OCI-LY1 (cell line): Measurements from ENCODE around the gene ABCC11.

Source experiments
- H2AFZ ChIP-seq: fragments of 200-600 bp; sonication (generic), shearing (Covaris generic); 2 replicates; pipeline ENCODE4 v1.6.0; 2014; ENCODE audit warnings: antibody characterized with exemption, mild to moderate bottlenecking, low read length
- H3F3A ChIP-seq: fragments of 200-600 bp; sonication (generic), shearing (Covaris generic); 2 replicates; pipeline ENCODE4 v1.6.0; 2014; ENCODE audit warnings: mild to moderate bottlenecking, antibody characterized with exemption, low read length, moderate library complexity; ENCODE audit not compliant: insufficient read depth
- H3K27ac ChIP-seq: fragments of 200-600 bp; sonication (generic); 2 replicates; pipeline ENCODE4 v1.5.1; 2014; ENCODE audit warnings: low read length, mixed run types, mild to moderate bottlenecking, low read depth; ENCODE audit not compliant: poor library complexity, severe bottlenecking
- H3K27me3 ChIP-seq: fragments of 200-600 bp; sonication (generic); 2 replicates; pipeline ENCODE4 v1.6.0; 2014; ENCODE audit warnings: antibody characterized with exemption, mild to moderate bottlenecking, low read length, moderate library complexity; ENCODE audit not compliant: insufficient read depth
- H3K36me3 ChIP-seq: fragments of 200-600 bp; sonication (generic); 2 replicates; pipeline ENCODE4 v1.6.1; 2014; ENCODE audit warnings: mild to moderate bottlenecking, antibody characterized with exemption, low read length, moderate library complexity, mixed read lengths; ENCODE audit not compliant: insufficient read depth
- H3K4me1 ChIP-seq: fragments of 200-600 bp; sonication (generic); 2 replicates; pipeline ENCODE4 v1.5.1; 2014; ENCODE audit warnings: mild to moderate bottlenecking, low read length, moderate library complexity; ENCODE audit not compliant: insufficient read depth, severe bottlenecking
- H3K4me2 ChIP-seq: fragments of 200-600 bp; sonication (generic), shearing (Covaris generic); 2 replicates; pipeline ENCODE4 v1.6.1; 2014; ENCODE audit warnings: low read length
- H3K4me3 ChIP-seq: fragments of 200-600 bp; sonication (generic); 2 replicates; pipeline ENCODE4 v1.5.1; 2014; ENCODE audit warnings: low read length, low read depth, mild to moderate bottlenecking, mixed read lengths; ENCODE audit not compliant: poor library complexity, severe bottlenecking
- H3K79me2 ChIP-seq: fragments of 200-600 bp; shearing (Covaris generic); 2 replicates; pipeline ENCODE4 v1.6.1; 2016; ENCODE audit warnings: mixed run types, low read length, mixed read lengths; ENCODE audit not compliant: insufficient read depth
- H3K9ac ChIP-seq: fragments of 200-600 bp; sonication (generic), shearing (Covaris generic); 2 replicates; pipeline ENCODE4 v1.6.1; 2014; ENCODE audit warnings: mild to moderate bottlenecking, low read length, mixed read lengths
- H3K9me2 ChIP-seq: fragments of 200-600 bp; sonication (generic), shearing (Covaris generic); 2 replicates; pipeline ENCODE4 v1.6.1; 2014; ENCODE audit warnings: low read depth, mild to moderate bottlenecking, low read length, mixed read lengths
- H3K9me3 ChIP-seq: fragments of 200-600 bp; shearing (Covaris generic); 2 replicates; pipeline ENCODE4 v1.6.1; 2014; ENCODE audit warnings: low read length, mixed read lengths
- H4K20me1 ChIP-seq: fragments of 200-600 bp; sonication (generic), shearing (Covaris generic); 2 replicates; pipeline ENCODE4 v1.6.0; 2016; ENCODE audit warnings: mild to moderate bottlenecking, low read length; ENCODE audit not compliant: insufficient read depth
- CTCF ChIP-seq: fragments of 200-600 bp; sonication (generic), shearing (Covaris generic); IDR thresholded peaks from 2 replicates; pipeline ENCODE4 v1.5.1; 2017; ENCODE audit warnings: mild to moderate bottlenecking, antibody characterized with exemption, low read length, moderate library complexity, mixed read lengths
- EZH2 ChIP-seq: fragments of 200-600 bp; sonication (generic), shearing (Covaris generic); IDR thresholded peaks from 2 replicates; pipeline ENCODE4 v1.8.0; 2017; ENCODE audit warnings: borderline replicate concordance, mixed run types, mild to moderate bottlenecking, antibody characterized with exemption, low read length, moderate library complexity, mixed read lengths

The ABCC11 gene

GRCh38 chr16:48203974-48204824 lies 43.1 kb downstream of the ABCC11 start:
- Histone ChIP-seq H3K9me2 (no peaks in the 10 kb centered on the region), H3K36me3 (no peaks in the 10 kb centered on the region), H3K79me2 (no peaks in the 10 kb centered on the region), H2AFZ (no peak overlapping the region), H4K20me1 (no peaks in the 10 kb centered on the region), H3K4me3 (no peak overlapping the region), H3K9ac (no peak overlapping the region), H3K4me2 (no peak overlapping the region), H3K27ac (no peak overlapping the region), H3F3A (no peaks in the 10 kb centered on the region), H3K9me3 (no peaks in the 10 kb centered on the region), H3K4me1 (no peaks in the 10 kb centered on the region), H3K27me3 (no peaks in the 10 kb centered on the region)
- no peak for TF ChIP-seq CTCF
- TF ChIP-seq EZH2 = no peak

GRCh38 chr16:48201515-48202201 lies 45.7 kb downstream of the ABCC11 start:
- TF ChIP-seq CTCF = no peak
- no peaks in the 10 kb centered on the region for H3K9me2 ChIP-seq
- no peak overlapping the region for H3K4me2 ChIP-seq
- H3K9me3 ChIP-seq = 0 out of 2 replicates have a peak, but pooled peaks cover 4% of the 10 kb centered on the region
- H3K36me3 ChIP-seq = no peaks in the 10 kb centered on the region
- H4K20me1 ChIP-seq = no peaks in the 10 kb centered on the region
- no peaks in the 10 kb centered on the region for H3F3A ChIP-seq
- no peaks in the 10 kb centered on the region for H3K4me1 ChIP-seq
- no peak overlapping the region for H3K9ac ChIP-seq
- no peaks in the 10 kb centered on the region for H3K79me2 ChIP-seq
- no peak overlapping the region for H3K27ac ChIP-seq
- H3K4me3 ChIP-seq = no peak overlapping the region
- no peak overlapping the region for H2AFZ ChIP-seq
- no peaks in the 10 kb centered on the region for H3K27me3 ChIP-seq

GRCh38 chr16:48197294-48197693 lies 50.0 kb downstream of the ABCC11 start:
- Histone ChIP-seq H3K9ac (no peak overlapping the region), H3K36me3 (no peaks in the 10 kb centered on the region), H3K9me2 (no peaks in the 10 kb centered on the region), H3K79me2 (no peaks in the 10 kb centered on the region), H3K27me3 (no peaks in the 10 kb centered on the region), H3K4me1 (no peaks in the 10 kb centered on the region), H2AFZ (no peak overlapping the region), H3K4me3 (no peak overlapping the region), H3F3A (no peaks in the 10 kb centered on the region), H3K9me3 (0 out of 2 replicates have a peak, but pooled peaks cover 4% of the 10 kb centered on the region), H4K20me1 (no peaks in the 10 kb centered on the region), H3K4me2 (no peak overlapping the region), H3K27ac (no peak overlapping the region)
- no peak for TF ChIP-seq CTCF
- TF ChIP-seq EZH2 = no peak
